Measurements from ENCODE around the gene LRMDA. TPM values are rescaled to one million over a fixed set of nuclear protein-coding genes. Genes with fewer than 3 reads are reported as not detected.

Gene LRMDA
- total and polyA plus RNA-seq, 2 of the 13 experiments (the other 11 are each of a cell fraction or from before 2014, with no cell fraction given): 13.4 to 22.0 TPM

- peak; percentile 72; the same call in 1 of the 2 replicates for TF ChIP-seq ZBTB39 (CRISPR knock-in tag; IDR thresholded peaks at IDR 0.05)
- TF ChIP-seq HES4 (CRISPR knock-in tag; IDR thresholded peaks at IDR 0.05; ENCODE audit: borderline replicate concordance): no peak
- TF ChIP-seq HINFP (CRISPR knock-in tag; IDR thresholded peaks at IDR 0.05; ENCODE audit: low read depth): peak; percentile 83; the same call in 1 of the 2 replicates
- no peak for TF ChIP-seq MLXIP (CRISPR knock-in tag; IDR thresholded peaks at IDR 0.05; ENCODE audit: borderline replicate concordance)
- no peak; the same call in none of the 2 replicates for TF ChIP-seq POGZ (CRISPR knock-in tag; IDR thresholded peaks at IDR 0.05)
- peak; percentile 36; the same call in 1 of the 2 replicates for TF ChIP-seq ZBTB26 (CRISPR knock-in tag; IDR thresholded peaks at IDR 0.05; ENCODE audit: borderline replicate concordance)
- peak; percentile 33; the same call in 1 of the 2 replicates for TF ChIP-seq ZBTB4 (CRISPR knock-in tag; IDR thresholded peaks at IDR 0.05; ENCODE audit: borderline replicate concordance)
- TF ChIP-seq ZNF34 (CRISPR knock-in tag; IDR thresholded peaks at IDR 0.05; ENCODE audit: borderline replicate concordance): no peak
- TF ChIP-seq IRX3 (CRISPR knock-in tag; IDR thresholded peaks at IDR 0.05; ENCODE audit: borderline replicate concordance, low read depth): no peak
- peak; percentile 78 for TF ChIP-seq CEBPG (CRISPR knock-in tag; IDR thresholded peaks at IDR 0.05)
- TF ChIP-seq CREBL2 (CRISPR knock-in tag; IDR thresholded peaks at IDR 0.05; ENCODE audit: borderline replicate concordance): no peak
- TF ChIP-seq ZNF44 (CRISPR knock-in tag; IDR thresholded peaks at IDR 0.05): no peak
- TF ChIP-seq SP1 (IDR thresholded peaks at IDR 0.05): no peak
- 0 out of 2 replicates have a peak, but pooled peaks have one; percentile 32 for TF ChIP-seq SP1 (CRISPR knock-in tag; IDR thresholded peaks at IDR 0.05)
- TF ChIP-seq MIXL1 (CRISPR knock-in tag; IDR thresholded peaks at IDR 0.05): no peak
- peak; percentile 97 for TF ChIP-seq ISL2 (CRISPR knock-in tag; IDR thresholded peaks at IDR 0.05)
- 0 out of 2 replicates have a peak, but pooled peaks have one; percentile 57 for TF ChIP-seq DNMT3B (CRISPR knock-in tag; conservative IDR thresholded peaks at IDR 0.05)
- TF ChIP-seq MEIS2 (CRISPR knock-in tag; IDR thresholded peaks at IDR 0.05): peak; percentile 57; the same call in 1 of the 2 replicates
These were observed 1.2 kb upstream of the LRMDA start (continued) for GRCh38 chr10:75430000-75430763.

Data from HepG2 (cell line).